Esophagus squamous epithelium (tissue), 4 donors: ENCODE measurements around the gene VWDE.

ENCODE experiments used
- POLR2A ChIP-seq, 4 donors: fragments of 450-650 bp; IDR thresholded peaks; one replicate each; pipeline ENCODE4 v1.6.1; 2017; ENCODE audit warnings: antibody characterized with exemption in 4 of 4, mild to moderate bottlenecking in 4 of 4, moderate library complexity in 3 of 4
- TF ChIP-seq, protein P1 (sequence below), 6 experiments: fragments of 450-650 bp in 4 of 6; fragments of 200-600 bp in 2 of 6; sonication (generic) in 2 of 6; IDR thresholded peaks; one replicate each; pipeline ENCODE4 v1.5.1; 2016 to 2019; ENCODE audit warnings: antibody characterized with exemption in 6 of 6, mild to moderate bottlenecking in 4 of 6, moderate library complexity in 4 of 6

DNA sequence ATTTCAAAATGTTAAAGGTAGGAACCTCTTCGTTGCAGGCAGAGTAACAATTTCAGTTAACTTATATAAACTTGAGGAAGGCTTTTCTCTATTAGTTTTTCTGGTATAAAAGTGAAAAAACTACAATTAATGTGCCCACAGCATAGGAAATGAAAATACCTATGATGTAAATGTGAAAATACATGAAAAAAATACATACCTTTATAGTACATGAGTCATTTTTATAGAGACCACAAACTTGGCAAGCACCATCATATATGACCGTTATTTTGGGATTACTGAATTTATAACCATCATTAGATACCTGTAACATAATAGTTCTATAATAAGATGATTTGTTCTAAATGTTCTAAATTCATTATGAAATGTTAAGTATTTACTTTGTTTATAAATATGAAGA, 42.7 kb downstream of the VWDE start:
- TF ChIP-seq, protein P1, sequence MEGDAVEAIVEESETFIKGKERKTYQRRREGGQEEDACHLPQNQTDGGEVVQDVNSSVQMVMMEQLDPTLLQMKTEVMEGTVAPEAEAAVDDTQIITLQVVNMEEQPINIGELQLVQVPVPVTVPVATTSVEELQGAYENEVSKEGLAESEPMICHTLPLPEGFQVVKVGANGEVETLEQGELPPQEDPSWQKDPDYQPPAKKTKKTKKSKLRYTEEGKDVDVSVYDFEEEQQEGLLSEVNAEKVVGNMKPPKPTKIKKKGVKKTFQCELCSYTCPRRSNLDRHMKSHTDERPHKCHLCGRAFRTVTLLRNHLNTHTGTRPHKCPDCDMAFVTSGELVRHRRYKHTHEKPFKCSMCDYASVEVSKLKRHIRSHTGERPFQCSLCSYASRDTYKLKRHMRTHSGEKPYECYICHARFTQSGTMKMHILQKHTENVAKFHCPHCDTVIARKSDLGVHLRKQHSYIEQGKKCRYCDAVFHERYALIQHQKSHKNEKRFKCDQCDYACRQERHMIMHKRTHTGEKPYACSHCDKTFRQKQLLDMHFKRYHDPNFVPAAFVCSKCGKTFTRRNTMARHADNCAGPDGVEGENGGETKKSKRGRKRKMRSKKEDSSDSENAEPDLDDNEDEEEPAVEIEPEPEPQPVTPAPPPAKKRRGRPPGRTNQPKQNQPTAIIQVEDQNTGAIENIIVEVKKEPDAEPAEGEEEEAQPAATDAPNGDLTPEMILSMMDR (IDR thresholded peaks at IDR 0.05), result no peak
- TF ChIP-seq POLR2A (IDR thresholded peaks at IDR 0.05), result no peak
